Liver (tissue), 9 donors: ENCODE results near the gene CTU2. TPM values are rescaled to one million over a fixed set of nuclear protein-coding genes. Genes with fewer than 3 reads are reported as not detected.

Experiments
- DNase-seq: peaks from one replicate; pipeline ENCODE4 v3.0.0-alpha.2; 2017; ENCODE audit warnings: low spot score
- H3K27ac ChIP-seq, 2 donors: one replicate each; pipeline ENCODE4 v1.7.0; 2013; ENCODE audit warnings: inconsistent platforms in 2 of 2, low read length in 2 of 2, control low read depth in 1 of 2, low read depth in 1 of 2, mild to moderate bottlenecking in 1 of 2
- H3K27me3 ChIP-seq, 4 donors: one replicate each; pipeline versions ENCODE4 v1.6.1 to v1.7.0; 2013; ENCODE audit warnings: low read length in 3 of 4, inconsistent platforms in 1 of 4, mild to moderate bottlenecking in 1 of 4, moderate library complexity in 1 of 4; ENCODE audit not compliant: control insufficient read depth in 4 of 4, insufficient read depth in 4 of 4
- H3K36me3 ChIP-seq, 4 donors: one replicate each; pipeline versions ENCODE4 v1.6.1 to v1.7.0; 2013; ENCODE audit warnings: low read length in 3 of 4, mild to moderate bottlenecking in 3 of 4, low read depth in 1 of 4, moderate library complexity in 1 of 4; ENCODE audit not compliant: control insufficient read depth in 4 of 4, insufficient read depth in 3 of 4
- H3K4me1 ChIP-seq, 4 donors: one replicate each; pipeline versions ENCODE4 v1.6.1 to v1.7.0; 2013; ENCODE audit warnings: low read length in 3 of 4, mild to moderate bottlenecking in 3 of 4, moderate library complexity in 1 of 4; ENCODE audit not compliant: control insufficient read depth in 4 of 4, insufficient read depth in 4 of 4
- H3K4me3 ChIP-seq, 3 donors: one replicate each; pipeline versions ENCODE4 v1.6.1 to v1.7.0; 2013; ENCODE audit warnings: low read length in 3 of 3, control low read depth in 1 of 3, low read depth in 1 of 3, mild to moderate bottlenecking in 1 of 3
- H3K9ac ChIP-seq, 2 donors: one replicate each; pipeline ENCODE4 v1.7.0; 2013; ENCODE audit warnings: low read length in 2 of 2, mild to moderate bottlenecking in 2 of 2, moderate library complexity in 2 of 2, control low read depth in 1 of 2, low read depth in 1 of 2
- H3K9me3 ChIP-seq, 4 donors: one replicate each; pipeline versions ENCODE4 v1.6.1 to v1.7.0; 2013; ENCODE audit warnings: low read length in 3 of 4; ENCODE audit not compliant: control insufficient read depth in 4 of 4
- EGR1 ChIP-seq, 2 donors: IDR thresholded peaks; 2 replicates each; pipeline ENCODE4 v1.6.1; 2016 to 2018; ENCODE audit warnings: antibody characterized with exemption in 2 of 2, low read depth in 2 of 2
- FOXA2 ChIP-seq: IDR thresholded peaks from 2 replicates; pipeline ENCODE4 v1.6.1; 2016; ENCODE audit warnings: antibody characterized with exemption
- GABPA ChIP-seq, 2 donors: IDR thresholded peaks in 1 of 2; conservative IDR thresholded peaks in 1 of 2; 2 replicates each; pipeline ENCODE4 v1.6.1; 2016; ENCODE audit warnings: antibody characterized with exemption in 2 of 2, mild to moderate bottlenecking in 1 of 2, moderate library complexity in 1 of 2
- HNF4A ChIP-seq, 2 donors: conservative IDR thresholded peaks; 2 replicates each; pipeline ENCODE4 v1.6.1; 2016; ENCODE audit warnings: antibody characterized with exemption in 2 of 2, mild to moderate bottlenecking in 2 of 2
- MAX ChIP-seq: IDR thresholded peaks from 2 replicates; pipeline ENCODE4 v1.6.1; 2016; ENCODE audit warnings: antibody characterized with exemption
- NR2F2 ChIP-seq: IDR thresholded peaks from 2 replicates; pipeline ENCODE4 v1.6.1; 2016; ENCODE audit warnings: antibody characterized with exemption
- RAD21 ChIP-seq, 2 donors: IDR thresholded peaks; 2 replicates each; pipeline ENCODE4 v1.6.1; 2016; ENCODE audit warnings: antibody characterized with exemption in 2 of 2, mild to moderate bottlenecking in 2 of 2
- REST ChIP-seq: IDR thresholded peaks from 2 replicates; pipeline ENCODE4 v1.6.1; 2016; ENCODE audit warnings: antibody characterized with exemption, mild to moderate bottlenecking
- RXRA ChIP-seq, 2 donors: IDR thresholded peaks; 2 replicates each; pipeline ENCODE4 v1.6.1; 2017 to 2018; ENCODE audit warnings: antibody characterized with exemption in 2 of 2, mild to moderate bottlenecking in 1 of 2
- SP1 ChIP-seq: IDR thresholded peaks from 2 replicates; pipeline ENCODE4 v1.6.1; 2018; ENCODE audit warnings: antibody characterized with exemption, mild to moderate bottlenecking
- TAF1 ChIP-seq: conservative IDR thresholded peaks from 2 replicates; pipeline ENCODE4 v1.6.1; 2016; ENCODE audit warnings: antibody characterized with exemption, mild to moderate bottlenecking
- YY1 ChIP-seq: IDR thresholded peaks from 2 replicates; pipeline ENCODE4 v1.6.1; 2016; ENCODE audit warnings: antibody characterized with exemption, mild to moderate bottlenecking
- ZBTB33 ChIP-seq: IDR thresholded peaks from 2 replicates; pipeline ENCODE4 v1.6.1; 2016; ENCODE audit warnings: antibody characterized with exemption
- WGBS: extraction: QIAGEN DNeasy Blood & Tissue Kit; methylation state at CpG from one replicate; pipeline ENCODE4 v1.1.7; 2013; 5-methylcytosine and 5-hydroxymethylcytosine counted together
- polyA plus RNA-seq, 2 donors: library from polyadenylated mRNA; stranded (reverse) in 1 of 2; unstranded in 1 of 2; fragments of 200-250 nt in 1 of 2; fragments of >200 nt in 1 of 2; fragmentation: Nextera tagmentation in 1 of 2; extraction: Ambion mirVana in 1 of 2; gene quantifications; one replicate each; pipeline versions ENCODE4 v1.2.1 to v1.2.3, GENCODE V29; 2013 to 2015
- total RNA-seq, 2 donors: library from RNA; depleted of rRNA; stranded (reverse); fragments of >200 nt; gene quantifications; one replicate each; pipeline ENCODE4 v1.2.3, GENCODE V29; 2014
- donor health status: healthy.
- donor health status: healthy.
- donor health status: healthy.
- donor health status: healthy.
- donor health status: healthy.

Gene CTU2
- total and polyA plus RNA-seq, 4 donors = 7.0 to 8.5 (median 7.4) TPM

GRCh38 chr16:88732172-88732960, 26.1 kb downstream of the CTU2 start:
- Histone ChIP-seq H3K4me3 (no peak overlapping the region), H3K27me3 (no peaks in the 10 kb centered on the region), H3K9ac (no peak overlapping the region), H3K27ac (no peak overlapping the region), H3K36me3 (peaks cover 4 to 50% (median 19%) of the 10 kb centered on the region in 4 donors), H3K4me1 (no peaks in the 10 kb centered on the region), H3K9me3 (no peaks in the 10 kb centered on the region)
- 82% methylated on average over 30 of the region's 30 CpGs for WGBS
- TF ChIP-seq YY1 = no peak
- TF ChIP-seq HNF4A (conservative IDR thresholded peaks at IDR 0.05) = no peak
- no peak for TF ChIP-seq TAF1
- no peak for TF ChIP-seq REST
- TF ChIP-seq SP1 = no peak
- TF ChIP-seq RXRA (IDR thresholded peaks at IDR 0.05) = no peak
- TF ChIP-seq MAX = no peak
- TF ChIP-seq NR2F2 = no peak
- no peak for TF ChIP-seq EGR1 (IDR thresholded peaks at IDR 0.05; ENCODE audit: low read depth in 2 of 2)
- no peak for TF ChIP-seq FOXA2
- no peak for TF ChIP-seq GABPA (IDR thresholded peaks at IDR 0.05 in 1 of 2, conservative IDR thresholded peaks at IDR 0.05 in 1 of 2)
- TF ChIP-seq RAD21 (IDR thresholded peaks at IDR 0.05) = no peak
- no peak for DNase-seq

GRCh38 chr16:88732961-88733294, 26.6 kb downstream of the CTU2 start:
- H3K4me1 ChIP-seq = peaks cover 0 to 2% (median under 1%) of the 10 kb centered on the region in 4 donors
- no peak overlapping the region for H3K4me3 ChIP-seq
- H3K9ac ChIP-seq = no peak overlapping the region
- H3K36me3 ChIP-seq = peaks cover 4 to 45% (median 19%) of the 10 kb centered on the region in 4 donors
- no peak for DNase-seq
- 93% methylated on average over 13 of the region's 13 CpGs for WGBS
- TF ChIP-seq YY1 (no peak), ZBTB33 (no peak), REST (no peak)
- H3K27ac ChIP-seq = no peak overlapping the region
- no peaks in the 10 kb centered on the region for H3K9me3 ChIP-seq
- H3K27me3 ChIP-seq = no peaks in the 10 kb centered on the region
